WTC11 (cell line): Measurements from ENCODE around the gene MMP19.

Experiments
- CREB1 ChIP-seq: sonication (generic); formaldehyde crosslinking; IDR thresholded peaks from 2 replicates; pipeline ENCODE4 v1.8.0; 2023; ENCODE audit warnings: mild to moderate bottlenecking, missing genetic modification reagents
- CREM ChIP-seq: sonication (generic); formaldehyde crosslinking; IDR thresholded peaks from 2 replicates; pipeline ENCODE4 v1.8.1; 2022; ENCODE audit warnings: mild to moderate bottlenecking, missing genetic modification reagents, moderate library complexity
- CTCF ChIP-seq: fragments of 200-600 bp; IDR thresholded peaks from 2 replicates; pipeline ENCODE4 v1.8.0; 2022; ENCODE audit warnings: antibody characterized with exemption
- HMGXB4 ChIP-seq: sonication (generic); formaldehyde crosslinking; IDR thresholded peaks from 2 replicates; pipeline ENCODE4 v1.8.1; 2023; ENCODE audit warnings: mild to moderate bottlenecking, moderate library complexity, missing genetic modification reagents
- IRF2 ChIP-seq: sonication (generic); formaldehyde crosslinking; IDR thresholded peaks from 2 replicates; pipeline ENCODE4 v1.8.0; 2022; ENCODE audit warnings: low read depth, missing genetic modification reagents, borderline replicate concordance
- USF2 ChIP-seq: sonication (generic); formaldehyde crosslinking; IDR thresholded peaks from 2 replicates; pipeline ENCODE4 v1.8.1; 2023; ENCODE audit warnings: mild to moderate bottlenecking, missing genetic modification reagents, moderate library complexity
- ZSCAN18 ChIP-seq: fragments of 250-450 bp; sonication (Bioruptor Pico); IDR thresholded peaks from 2 replicates; pipeline ENCODE4 v2.1.2; 2022; ENCODE audit warnings: mild to moderate bottlenecking, moderate library complexity
- TF ChIP-seq, protein P1 (sequence below): sonication (generic); formaldehyde crosslinking; IDR thresholded peaks from 2 replicates; pipeline ENCODE4 v1.8.0; 2022; ENCODE audit warnings: mild to moderate bottlenecking, missing genetic modification reagents
- TF ChIP-seq, protein P2 (sequence below): sonication (generic); formaldehyde crosslinking; IDR thresholded peaks from 2 replicates; pipeline ENCODE4 v1.8.1; 2022; ENCODE audit warnings: missing genetic modification reagents, borderline replicate concordance
- TF ChIP-seq, protein P3 (sequence below): sonication (generic); formaldehyde crosslinking; IDR thresholded peaks from 2 replicates; pipeline ENCODE4 v1.8.0; 2023; ENCODE audit warnings: missing genetic modification reagents

DNA sequence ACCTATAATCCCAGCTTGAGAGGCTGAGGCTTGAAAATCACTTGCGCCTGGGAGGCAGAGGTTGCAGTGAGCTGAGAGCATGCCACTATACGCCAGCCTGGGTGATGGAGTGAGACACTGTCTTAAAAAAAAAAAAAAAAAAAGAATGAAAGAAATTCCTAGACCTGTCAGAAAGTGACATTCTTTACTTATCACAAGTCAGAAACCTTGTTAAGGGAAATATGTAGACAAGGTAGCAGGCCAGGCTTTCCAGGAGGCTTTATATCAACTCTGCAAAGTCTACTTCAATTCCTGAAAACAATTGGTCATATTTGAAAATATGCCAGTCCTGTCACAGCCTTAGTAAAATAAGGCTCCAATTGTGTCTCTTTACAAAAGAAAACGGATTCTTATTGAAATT is 19.1 kb upstream of the MMP19 start:
- TF ChIP-seq CTCF (no peak), IRF2 (CRISPR knock-in tag) (no peak), ZSCAN18 (no peak), CREB1 (CRISPR knock-in tag) (no peak), HMGXB4 (CRISPR knock-in tag) (no peak), USF2 (CRISPR knock-in tag) (no peak), CREM (CRISPR knock-in tag) (no peak)
- TF ChIP-seq, protein P1, sequence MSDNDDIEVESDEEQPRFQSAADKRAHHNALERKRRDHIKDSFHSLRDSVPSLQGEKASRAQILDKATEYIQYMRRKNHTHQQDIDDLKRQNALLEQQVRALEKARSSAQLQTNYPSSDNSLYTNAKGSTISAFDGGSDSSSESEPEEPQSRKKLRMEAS, result no peak
- TF ChIP-seq, protein P2, sequence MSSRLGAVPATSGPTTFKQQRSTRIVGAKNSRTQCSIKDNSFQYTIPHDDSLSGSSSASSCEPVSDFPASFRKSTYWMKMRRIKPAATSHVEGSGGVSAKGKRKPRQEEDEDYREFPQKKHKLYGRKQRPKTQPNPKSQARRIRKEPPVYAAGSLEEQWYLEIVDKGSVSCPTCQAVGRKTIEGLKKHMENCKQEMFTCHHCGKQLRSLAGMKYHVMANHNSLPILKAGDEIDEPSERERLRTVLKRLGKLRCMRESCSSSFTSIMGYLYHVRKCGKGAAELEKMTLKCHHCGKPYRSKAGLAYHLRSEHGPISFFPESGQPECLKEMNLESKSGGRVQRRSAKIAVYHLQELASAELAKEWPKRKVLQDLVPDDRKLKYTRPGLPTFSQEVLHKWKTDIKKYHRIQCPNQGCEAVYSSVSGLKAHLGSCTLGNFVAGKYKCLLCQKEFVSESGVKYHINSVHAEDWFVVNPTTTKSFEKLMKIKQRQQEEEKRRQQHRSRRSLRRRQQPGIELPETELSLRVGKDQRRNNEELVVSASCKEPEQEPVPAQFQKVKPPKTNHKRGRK (CRISPR knock-in tag), result no peak
- TF ChIP-seq, protein P3, sequence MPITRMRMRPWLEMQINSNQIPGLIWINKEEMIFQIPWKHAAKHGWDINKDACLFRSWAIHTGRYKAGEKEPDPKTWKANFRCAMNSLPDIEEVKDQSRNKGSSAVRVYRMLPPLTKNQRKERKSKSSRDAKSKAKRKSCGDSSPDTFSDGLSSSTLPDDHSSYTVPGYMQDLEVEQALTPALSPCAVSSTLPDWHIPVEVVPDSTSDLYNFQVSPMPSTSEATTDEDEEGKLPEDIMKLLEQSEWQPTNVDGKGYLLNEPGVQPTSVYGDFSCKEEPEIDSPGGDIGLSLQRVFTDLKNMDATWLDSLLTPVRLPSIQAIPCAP (CRISPR knock-in tag), result no peak
